Colonic mucosa (tissue), 4 donors: ENCODE data around the gene TBX3. TPM values are rescaled to one million over a fixed set of nuclear protein-coding genes. Genes with fewer than 3 reads are reported as not detected.

Experiments
- DNase-seq: peaks from one replicate; pipeline ENCODE4 v3.0.0-alpha.2; 2020
- H3K27ac ChIP-seq: fragments of 200-600 bp; one replicate; pipeline ENCODE4 v1.8.0; 2021
- H3K27me3 ChIP-seq: fragments of 200-600 bp; one replicate; pipeline ENCODE4 v1.8.0; 2021
- H3K36me3 ChIP-seq: fragments of 200-600 bp; one replicate; pipeline ENCODE4 v1.8.0; 2021
- H3K4me1 ChIP-seq: fragments of 200-600 bp; one replicate; pipeline ENCODE4 v1.8.0; 2021; ENCODE audit warnings: mild to moderate bottlenecking
- H3K4me3 ChIP-seq: fragments of 200-600 bp; one replicate; pipeline ENCODE4 v1.8.0; 2021
- H3K9ac ChIP-seq, 2 donors: one replicate each; pipeline ENCODE4 v1.7.0; 2013; ENCODE audit warnings: control low read depth in 2 of 2, low read depth in 2 of 2, low read length in 2 of 2
- H3K9me3 ChIP-seq: fragments of 200-600 bp; one replicate; pipeline ENCODE4 v1.8.0; 2021
- intact Hi-C: fragments of 100-400 bp; cut with DNase I; formaldehyde crosslinking; loops from one replicate; pipeline ENCODE4 v1.14.1; 2022
- total RNA-seq, 2 donors: library from RNA; stranded (reverse); fragmentation: NEBNext Ultra II Directional in 1 of 2; extraction: Animal tissue kit (Norgen Biotek cat#: 25700) in 1 of 2; gene quantifications; one replicate each; pipeline ENCODE4 v1.2.1, GENCODE V29; 2021
- TF ChIP-seq, protein P1 (sequence below): fragments of 200-600 bp; IDR thresholded peaks from one replicate; pipeline ENCODE4 v1.8.0; 2022; ENCODE audit warnings: antibody characterized with exemption, mild to moderate bottlenecking
- donor health status: healthy.
- donor health status: DM: no; HTN: no; CAD: no.
- donor health status: DM: no; HTN: no; CAD: no.

The TBX3 gene
- total RNA-seq, 2 donors from 2014 or later = 4.8 to 7.2 TPM

- Histone ChIP-seq H3K27ac (no peak overlapping the region), H3K4me3 (no peak overlapping the region), H3K9me3 (no peaks in the 10 kb centered on the region), H3K27me3 (peaks cover 20% of the 10 kb centered on the region), H3K4me1 (no peaks in the 10 kb centered on the region), H3K36me3 (no peaks in the 10 kb centered on the region), H3K9ac (no peak overlapping the region)
- TF ChIP-seq, protein P1, sequence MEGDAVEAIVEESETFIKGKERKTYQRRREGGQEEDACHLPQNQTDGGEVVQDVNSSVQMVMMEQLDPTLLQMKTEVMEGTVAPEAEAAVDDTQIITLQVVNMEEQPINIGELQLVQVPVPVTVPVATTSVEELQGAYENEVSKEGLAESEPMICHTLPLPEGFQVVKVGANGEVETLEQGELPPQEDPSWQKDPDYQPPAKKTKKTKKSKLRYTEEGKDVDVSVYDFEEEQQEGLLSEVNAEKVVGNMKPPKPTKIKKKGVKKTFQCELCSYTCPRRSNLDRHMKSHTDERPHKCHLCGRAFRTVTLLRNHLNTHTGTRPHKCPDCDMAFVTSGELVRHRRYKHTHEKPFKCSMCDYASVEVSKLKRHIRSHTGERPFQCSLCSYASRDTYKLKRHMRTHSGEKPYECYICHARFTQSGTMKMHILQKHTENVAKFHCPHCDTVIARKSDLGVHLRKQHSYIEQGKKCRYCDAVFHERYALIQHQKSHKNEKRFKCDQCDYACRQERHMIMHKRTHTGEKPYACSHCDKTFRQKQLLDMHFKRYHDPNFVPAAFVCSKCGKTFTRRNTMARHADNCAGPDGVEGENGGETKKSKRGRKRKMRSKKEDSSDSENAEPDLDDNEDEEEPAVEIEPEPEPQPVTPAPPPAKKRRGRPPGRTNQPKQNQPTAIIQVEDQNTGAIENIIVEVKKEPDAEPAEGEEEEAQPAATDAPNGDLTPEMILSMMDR = no peak
- intact Hi-C loops = no loop called here
- DNase-seq = no peak
Observed at GRCh38 chr12:114704096-114704495, 20.1 kb upstream of the TBX3 start.

DNA sequence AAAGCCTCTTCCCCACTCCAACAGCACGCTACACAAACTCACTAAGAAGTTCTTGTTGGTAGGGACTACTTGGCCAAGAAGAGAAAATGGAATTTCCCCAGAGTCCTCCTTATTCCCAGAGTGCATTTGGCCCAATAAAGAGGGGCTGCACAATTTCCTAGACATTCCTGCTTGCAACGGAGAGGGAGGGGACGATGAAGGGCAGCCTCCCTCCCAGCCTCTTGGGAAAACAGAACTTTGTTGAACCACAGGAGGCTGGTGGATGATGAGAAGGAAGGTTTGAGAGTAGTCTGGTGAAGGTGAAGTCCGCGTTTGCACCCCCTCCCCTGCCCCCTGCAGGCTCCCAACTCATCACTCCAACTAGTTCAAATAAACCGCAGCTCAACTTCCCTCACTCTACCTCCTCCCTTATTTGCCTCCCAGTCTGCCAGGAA lies 19.1 kb upstream of the TBX3 start:
- Histone ChIP-seq H3K36me3 (no peaks in the 10 kb centered on the region), H3K27me3 (peaks cover 30% of the 10 kb centered on the region), H3K4me1 (no peaks in the 10 kb centered on the region), H3K27ac (no peak overlapping the region), H3K9ac (no peak overlapping the region), H3K9me3 (no peaks in the 10 kb centered on the region), H3K4me3 (no peak overlapping the region)
- no peak for DNase-seq
- TF ChIP-seq, protein P1 = no peak
- intact Hi-C loops = no loop called here

DNA sequence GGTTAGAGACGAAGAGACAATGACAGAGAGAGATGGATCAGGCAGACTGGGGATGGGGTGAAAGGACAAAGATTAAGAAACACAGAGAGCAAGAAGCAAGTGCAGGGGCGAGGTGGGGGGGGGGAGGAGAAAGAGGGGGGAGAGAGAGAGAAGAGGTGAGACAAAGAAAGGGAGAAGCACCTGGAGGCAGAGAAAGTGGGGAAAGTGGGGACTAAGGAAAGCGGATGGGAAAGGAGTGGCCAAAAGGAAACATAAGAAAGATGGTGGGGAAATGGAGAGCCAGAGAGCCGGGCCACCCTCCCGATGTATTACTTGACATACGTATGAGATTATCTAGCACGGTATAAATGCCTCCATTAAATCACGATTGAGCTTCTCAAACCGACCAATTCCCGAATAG lies 18.5 kb upstream of the TBX3 start:
- Histone ChIP-seq H3K27me3 (peaks cover 36% of the 10 kb centered on the region), H3K27ac (no peak overlapping the region), H3K4me1 (no peaks in the 10 kb centered on the region), H3K9me3 (no peaks in the 10 kb centered on the region), H3K36me3 (no peaks in the 10 kb centered on the region), H3K4me3 (no peak overlapping the region), H3K9ac (no peak overlapping the region)
- TF ChIP-seq, protein P1 = no peak
- intact Hi-C loops = no loop called here
- DNase-seq = no peak

- H3K36me3 ChIP-seq = no peaks in the 10 kb centered on the region
- TF ChIP-seq, protein P1 = no peak
- H3K4me3 ChIP-seq = no peak overlapping the region
- no peaks in the 10 kb centered on the region for H3K9me3 ChIP-seq
- no peaks in the 10 kb centered on the region for H3K4me1 ChIP-seq
- H3K27me3 ChIP-seq = peaks cover 45% of the 10 kb centered on the region
- no peak overlapping the region for H3K9ac ChIP-seq
- H3K27ac ChIP-seq = no peak overlapping the region
- DNase-seq = no peak
- intact Hi-C loops = no loop called here
Observed at GRCh38 chr12:114701553-114701952, 17.6 kb upstream of the TBX3 start.

- H3K36me3 ChIP-seq = no peaks in the 10 kb centered on the region
- no peak overlapping the region for H3K4me3 ChIP-seq
- TF ChIP-seq, protein P1 = no peak
- no peaks in the 10 kb centered on the region for H3K4me1 ChIP-seq
- no peak overlapping the region for H3K9ac ChIP-seq
- peaks cover 50% of the 10 kb centered on the region for H3K27me3 ChIP-seq
- no peak overlapping the region for H3K27ac ChIP-seq
- DNase-seq = no peak
- intact Hi-C loops = no loop called here
- H3K9me3 ChIP-seq = no peaks in the 10 kb centered on the region
Observed at GRCh38 chr12:114701104-114701414, 17.1 kb upstream of the TBX3 start.
